SH-SY5Y (cell line): ENCODE measurements around the gene FAT1.

Experiments used
- GATA2 ChIP-seq: IDR thresholded peaks from 2 replicates; pipeline ENCODE4 v1.6.1; 2011; ENCODE audit warnings: mild to moderate bottlenecking, low read depth, low read length
- GATA3 ChIP-seq: IDR thresholded peaks from 2 replicates; pipeline ENCODE4 v1.6.1; 2011; ENCODE audit warnings: low read depth, mild to moderate bottlenecking, low read length, moderate library complexity

DNA sequence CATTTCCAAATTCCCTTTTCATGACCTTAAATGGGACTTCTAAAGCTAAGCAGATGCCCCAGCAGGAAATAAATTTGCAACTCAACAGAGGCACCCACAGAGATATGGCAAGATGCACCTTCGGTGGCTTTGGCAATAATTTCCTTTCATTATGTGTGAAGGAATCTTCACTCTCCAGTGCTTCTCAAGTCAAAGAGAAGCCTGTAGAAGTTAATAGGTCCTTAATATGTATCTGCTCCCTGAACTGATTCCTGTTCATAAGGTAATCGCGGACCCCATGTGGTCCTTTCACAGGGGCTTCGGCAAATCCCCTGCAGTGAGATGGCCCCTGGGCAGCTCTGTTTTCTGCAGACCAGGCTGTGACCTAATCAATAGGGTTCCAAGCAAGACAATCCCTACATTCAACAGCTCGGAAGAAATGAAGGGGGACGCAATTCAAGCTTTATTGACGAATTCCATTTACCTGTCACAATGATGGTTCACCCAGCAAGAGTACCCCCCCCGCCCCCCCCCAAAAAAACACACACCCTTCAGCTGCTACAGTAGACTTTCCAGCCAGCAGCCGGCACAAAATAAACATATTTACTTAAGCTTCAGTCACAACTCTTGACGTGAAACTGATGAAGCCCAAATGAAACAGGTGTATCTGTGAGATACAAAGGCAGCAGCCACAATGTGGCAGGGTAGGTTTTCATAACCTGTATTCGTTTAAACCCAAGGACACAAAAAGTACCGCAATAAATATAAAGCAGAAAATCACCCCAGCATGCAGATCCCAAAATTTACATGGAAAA lies 35.3 kb downstream of the FAT1 start:
- no peak for TF ChIP-seq GATA2
- no peak for TF ChIP-seq GATA3
